Endothelial cell of umbilical vein (primary cell): ENCODE data around the gene BASP1.

ENCODE experiments used
- CTCF ChIP-seq, 2 donors: IDR thresholded peaks; 1 replicate in 1 of 2; 2 replicates in 1 of 2; pipeline ENCODE4 v1.5.1; 2011; ENCODE audit warnings: low read length in 2 of 2, mild to moderate bottlenecking in 2 of 2, moderate library complexity in 2 of 2, control low read depth in 1 of 2, inconsistent platforms in 1 of 2, low read depth in 1 of 2; ENCODE audit not compliant: insufficient read depth in 1 of 2; ENCODE audit errors: extremely low read depth in 1 of 2
- EZH2 ChIP-seq: IDR thresholded peaks from 2 replicates; pipeline ENCODE4 v1.6.1; 2012; ENCODE audit warnings: borderline replicate concordance, low read depth, mild to moderate bottlenecking, moderate library complexity, low read length, inconsistent platforms; ENCODE audit not compliant: severe bottlenecking
- FOS ChIP-seq: IDR thresholded peaks from 2 replicates; pipeline ENCODE4 v1.6.1; 2011; ENCODE audit warnings: mild to moderate bottlenecking, low read length, moderate library complexity, borderline replicate concordance; ENCODE audit not compliant: insufficient read depth
- GATA2 ChIP-seq: IDR thresholded peaks from 2 replicates; pipeline ENCODE4 v1.7.0; 2011; ENCODE audit warnings: low read depth, mild to moderate bottlenecking, moderate library complexity, mixed read lengths, low read length; ENCODE audit not compliant: insufficient read length, insufficient read depth
- JUN ChIP-seq: IDR thresholded peaks from 2 replicates; pipeline ENCODE4 v1.6.1; 2011; ENCODE audit warnings: borderline replicate concordance, low read depth; ENCODE audit not compliant: insufficient read length, insufficient read depth
- MAX ChIP-seq: IDR thresholded peaks from 2 replicates; pipeline ENCODE4 v1.6.1; 2011; ENCODE audit not compliant: insufficient read depth, insufficient read length
- POLR2A ChIP-seq: IDR thresholded peaks from 2 replicates; pipeline ENCODE4 v1.6.1; 2012; ENCODE audit warnings: low read depth, mild to moderate bottlenecking, control low read depth, low read length
- POLR2AphosphoS5 ChIP-seq: IDR thresholded peaks from 2 replicates; pipeline ENCODE4 v1.6.1; 2012; ENCODE audit warnings: low read depth, mild to moderate bottlenecking, control low read depth, low read length, moderate library complexity; ENCODE audit not compliant: insufficient read depth

DNA sequence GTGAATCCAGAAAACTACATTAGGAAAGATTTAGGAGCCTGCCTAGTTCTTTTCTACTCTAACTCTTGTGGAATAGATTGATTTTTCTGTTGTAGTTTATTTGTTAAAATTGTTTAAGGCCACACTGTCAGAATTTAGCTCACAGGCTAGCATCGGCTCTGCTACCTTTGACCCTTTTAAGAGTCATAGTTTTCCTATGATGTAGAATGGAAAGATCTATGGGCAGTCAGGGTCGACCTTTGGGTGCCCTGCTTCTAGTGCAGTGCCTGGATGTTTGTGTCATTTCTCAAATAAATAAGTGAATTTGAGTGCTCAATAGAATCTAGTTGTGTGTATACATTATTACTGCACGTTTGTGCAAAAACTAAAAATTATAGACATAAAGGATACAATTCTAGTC lies 38.7 kb downstream of the BASP1 start:
- TF ChIP-seq POLR2A (no peak), GATA2 (no peak), CTCF (IDR thresholded peaks at IDR 0.05; ENCODE audit: extremely low read depth in 1 of 2, insufficient read depth in 1 of 2, low read depth in 1 of 2, low read length in 2 of 2) (no peak), POLR2AphosphoS5 (no peak), EZH2 (no peak), FOS (no peak), MAX (no peak), JUN (no peak)
